Activated CD4-positive, alpha-beta T cell treated with anti-CD3 and anti-CD28 coated beads, Interleukin-2, amount 50 U/mL, for 16 hours (primary cell): ENCODE data around the gene BIN2.
"Not testable (repeated sequence)": the region's sequence is repeated elsewhere in the genome, so short reads cannot be mapped to it uniquely, and the experiment has no call there.

Source experiments
- DNase-seq: peaks from one replicate; pipeline ENCODE4 v3.0.0-alpha.2; 2020

The BIN2 gene

DNA sequence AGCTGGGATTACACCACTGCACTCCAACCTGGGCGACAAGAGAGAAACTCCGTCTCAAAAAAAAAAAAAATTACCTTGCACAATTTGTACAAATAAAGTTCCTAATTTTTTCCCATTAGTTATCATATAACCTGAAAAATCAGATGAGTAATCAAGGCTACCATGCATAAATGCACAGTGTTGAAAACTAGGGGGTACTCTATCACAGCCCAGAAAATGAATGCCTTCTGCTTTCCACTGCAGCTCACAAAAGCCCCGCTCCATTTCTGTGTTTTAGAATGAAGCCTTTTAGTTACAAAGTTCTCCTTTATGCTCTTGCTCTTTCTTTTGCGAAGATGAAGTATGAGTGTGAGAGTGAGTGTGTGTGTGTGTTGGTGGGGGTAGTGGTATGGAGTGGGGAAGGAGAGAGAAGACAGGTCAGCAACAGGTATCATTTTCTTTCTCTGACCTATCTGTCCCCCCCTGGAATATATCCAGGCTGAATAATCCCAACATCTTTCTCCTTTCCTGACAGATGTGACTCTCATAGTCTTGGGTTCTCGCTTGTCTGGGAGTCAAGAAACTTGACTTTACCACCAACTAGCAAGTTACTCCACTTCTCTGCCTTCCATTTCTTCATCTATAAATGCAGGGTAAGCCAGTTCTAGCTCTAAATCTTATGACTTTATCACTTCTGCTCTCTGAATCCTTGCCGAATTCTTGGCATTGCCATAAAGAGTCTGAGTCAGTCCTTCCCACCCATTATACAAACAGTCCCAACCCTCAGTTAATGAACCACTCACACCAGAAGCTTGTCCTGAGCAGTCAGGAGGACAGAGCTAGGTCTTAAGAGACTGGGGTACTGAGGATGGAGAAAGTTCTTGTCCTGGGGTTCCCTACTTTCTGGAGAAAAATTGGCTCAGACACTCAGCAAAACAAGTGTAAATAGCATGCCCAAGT is 16.1 kb downstream of the BIN2 start:
- DNase-seq, result no peak

DNA sequence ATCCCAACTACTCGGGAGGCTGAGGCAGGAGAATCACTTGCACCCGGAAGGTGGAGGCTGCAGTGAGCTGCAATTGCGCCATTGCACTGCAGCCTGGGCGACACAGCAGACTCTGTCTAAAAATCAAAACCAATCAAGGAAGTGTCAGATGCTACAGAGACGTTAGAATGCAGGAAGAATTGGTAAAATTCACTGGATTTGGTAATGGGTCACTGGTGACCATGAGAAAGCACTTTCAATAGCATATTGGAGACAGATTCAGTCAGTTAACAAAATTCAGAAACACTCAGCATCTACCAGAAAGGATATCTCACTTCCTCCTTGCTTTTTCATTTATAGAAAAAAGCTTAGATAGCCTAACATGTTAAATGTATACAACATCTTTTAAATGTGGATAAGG is 17.5 kb downstream of the BIN2 start:
- no peak for DNase-seq

DNA sequence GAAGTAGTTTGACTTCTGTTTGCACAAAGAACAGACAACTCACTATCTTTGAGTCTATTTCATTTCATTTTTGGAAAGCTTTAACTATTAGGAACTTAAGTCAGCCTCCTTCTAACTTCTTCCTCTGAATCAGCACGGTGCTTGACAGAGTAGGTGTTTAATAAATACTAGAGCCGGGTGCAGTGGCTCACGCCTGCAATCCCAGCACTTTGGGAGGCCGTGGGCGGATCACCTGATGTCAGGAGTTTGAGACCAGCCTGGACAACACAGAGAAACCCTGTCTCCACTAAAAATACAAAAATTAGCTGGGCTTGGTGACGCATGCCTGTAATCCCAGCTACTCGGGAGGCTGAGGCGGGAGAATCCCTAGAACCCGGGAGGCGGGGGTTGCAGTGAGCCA is 23.2 kb downstream of the BIN2 start:
- DNase-seq, result not testable (repeated sequence)

DNA sequence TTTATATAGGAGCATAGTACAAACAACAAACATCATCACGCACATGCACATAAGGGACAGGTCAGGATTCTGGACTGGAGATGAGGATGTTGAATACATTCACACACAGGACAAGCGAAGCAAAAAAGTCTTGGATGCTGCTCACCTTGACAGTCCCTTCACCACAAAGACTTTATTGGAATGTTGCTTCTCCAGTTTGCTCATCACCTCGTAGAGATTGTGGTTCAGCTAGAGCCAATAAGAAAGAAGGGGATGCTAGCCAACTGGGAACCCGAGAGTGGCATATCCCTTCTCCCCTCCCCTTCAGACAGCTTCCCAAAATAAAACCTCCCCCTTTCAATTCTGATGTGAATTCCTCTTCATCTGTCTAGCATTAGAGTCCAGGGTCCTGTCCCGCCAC is 28.3 kb downstream of the BIN2 start:
- DNase-seq, result no peak

DNA sequence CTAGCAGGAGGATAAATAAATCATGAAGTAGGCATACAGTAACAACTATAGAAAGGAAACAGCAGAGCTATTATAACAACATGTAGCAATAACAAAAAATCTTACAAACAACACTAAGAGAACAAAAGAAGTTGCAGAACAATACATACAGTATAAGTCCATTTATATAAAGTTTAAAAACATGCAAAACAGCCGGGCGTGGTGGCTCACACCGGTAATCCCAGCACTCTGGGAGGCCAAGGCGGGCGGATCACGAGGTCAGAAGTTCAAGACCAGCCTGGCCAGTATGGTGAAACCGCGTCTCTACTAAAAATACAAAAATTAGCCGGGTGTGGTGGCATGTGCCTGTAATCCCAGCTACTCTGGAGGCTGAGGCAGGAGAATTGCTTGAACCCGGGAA is 29.9 kb downstream of the BIN2 start:
- not testable (repeated sequence) for DNase-seq

DNA sequence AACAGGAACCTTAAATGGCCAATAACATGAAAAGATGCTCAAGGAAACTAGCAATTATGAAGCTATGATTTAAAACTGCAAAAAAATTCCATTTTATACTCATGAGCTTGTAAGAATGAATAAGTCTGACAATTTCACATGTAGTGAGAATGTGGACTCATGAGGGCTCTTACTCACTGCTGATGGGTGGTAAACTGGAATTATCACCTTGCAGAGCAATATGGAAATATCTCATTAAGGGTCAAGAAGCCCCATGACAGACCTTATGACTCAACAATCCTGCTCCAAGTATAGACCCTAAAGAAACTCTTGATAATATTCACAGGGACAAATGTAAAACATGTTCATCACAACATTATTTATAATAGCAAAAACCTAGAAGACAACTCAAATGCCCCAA is 30.3 kb downstream of the BIN2 start:
- no peak for DNase-seq

DNA sequence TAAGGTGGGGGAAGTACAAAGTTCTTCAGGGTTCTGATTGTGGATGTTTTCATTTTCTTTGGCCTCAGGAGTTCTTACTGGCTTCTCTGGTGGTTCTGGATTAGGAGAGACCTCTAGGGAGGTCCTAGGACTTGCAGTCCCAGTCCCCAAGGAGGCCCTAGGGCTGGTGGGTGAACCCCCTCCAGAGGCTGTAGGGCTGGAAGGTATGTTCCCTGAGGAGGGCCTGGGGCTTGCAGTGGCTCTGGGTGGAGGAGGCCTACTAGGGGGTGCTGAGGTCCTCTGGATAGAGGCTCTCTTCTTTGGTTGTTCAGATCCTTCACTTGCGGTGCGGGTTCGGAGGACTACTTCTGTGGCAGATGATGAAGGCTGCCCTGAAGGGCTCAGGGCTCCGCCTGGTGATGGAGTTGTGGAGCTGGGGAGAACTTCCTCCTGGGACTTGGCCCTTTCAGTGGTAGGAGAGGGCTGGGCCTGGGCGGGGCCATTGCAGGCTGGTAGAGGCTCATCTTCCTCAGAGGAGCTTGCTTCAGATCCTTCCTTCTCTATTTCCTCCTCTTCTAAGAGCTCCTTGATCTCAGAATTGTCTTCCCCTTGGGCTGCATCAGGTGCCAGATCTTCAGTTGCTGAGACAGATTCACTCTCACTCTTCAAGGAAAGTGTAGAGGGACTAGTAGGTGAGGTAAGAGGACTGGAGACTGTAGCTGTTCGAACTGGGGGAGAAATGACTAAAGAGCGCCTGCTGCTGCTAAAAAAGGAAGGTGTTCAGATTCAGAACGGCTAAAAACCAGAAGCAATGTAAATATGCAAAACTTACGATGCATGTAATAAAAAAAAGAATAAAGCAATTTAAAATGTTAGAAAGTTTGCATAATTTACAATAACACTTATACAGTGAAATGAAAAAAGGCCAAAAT is 32.1 kb downstream of the BIN2 start:
- DNase-seq, result not testable (repeated sequence)

DNA sequence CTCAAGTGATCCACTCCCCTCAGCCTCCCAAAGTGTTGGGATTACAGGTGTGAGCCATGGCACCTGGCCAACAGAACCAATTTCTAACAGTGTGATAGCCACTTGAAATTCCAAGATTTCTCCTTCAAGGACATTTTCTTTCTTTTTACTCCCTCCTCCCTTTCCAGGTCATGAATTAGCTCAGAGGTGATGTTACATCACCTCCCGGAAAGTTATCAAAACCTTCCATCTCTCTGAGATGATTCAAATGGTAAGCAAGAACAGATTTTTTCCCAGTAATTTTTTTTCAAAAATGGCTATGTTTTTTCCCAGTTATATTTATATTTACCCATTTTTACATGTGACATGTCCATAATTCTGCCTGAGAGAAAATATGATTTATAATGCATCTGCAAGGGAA is 38.1 kb downstream of the BIN2 start:
- DNase-seq, result no peak

DNA sequence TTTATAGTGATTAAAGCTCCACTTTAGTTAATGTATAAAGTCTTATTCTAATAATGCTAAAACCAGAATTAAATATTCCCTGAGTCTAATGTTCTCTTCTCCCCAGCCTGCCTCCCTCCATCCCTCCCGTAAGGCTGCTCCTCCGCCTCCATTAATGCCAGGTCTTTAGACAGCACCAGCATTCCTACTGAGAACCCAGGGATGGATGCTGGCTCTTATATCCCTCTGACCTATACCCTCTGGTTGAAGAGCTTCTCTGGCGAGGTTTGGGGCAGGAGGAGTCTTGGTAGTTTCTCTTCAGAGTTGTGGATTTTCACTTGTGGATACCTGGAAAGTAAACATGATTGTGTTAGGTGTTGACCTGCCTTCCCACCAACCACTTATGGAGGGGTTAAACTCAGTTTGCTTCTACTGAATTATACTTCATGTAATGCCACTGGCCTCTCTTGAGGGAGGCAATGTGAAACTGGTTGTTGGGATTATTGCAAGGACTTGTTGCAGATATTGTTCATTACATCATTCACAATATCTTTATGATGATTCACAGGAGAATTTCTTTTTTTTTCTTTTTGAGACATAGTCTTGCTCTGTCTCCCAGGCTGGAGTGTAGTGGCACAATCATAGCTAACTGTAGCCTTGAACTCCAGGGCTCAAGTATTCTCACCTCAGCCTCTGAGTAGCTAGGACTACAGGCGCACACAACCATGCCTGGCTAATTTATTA is 42.6 kb downstream of the BIN2 start:
- DNase-seq, result no peak

DNA sequence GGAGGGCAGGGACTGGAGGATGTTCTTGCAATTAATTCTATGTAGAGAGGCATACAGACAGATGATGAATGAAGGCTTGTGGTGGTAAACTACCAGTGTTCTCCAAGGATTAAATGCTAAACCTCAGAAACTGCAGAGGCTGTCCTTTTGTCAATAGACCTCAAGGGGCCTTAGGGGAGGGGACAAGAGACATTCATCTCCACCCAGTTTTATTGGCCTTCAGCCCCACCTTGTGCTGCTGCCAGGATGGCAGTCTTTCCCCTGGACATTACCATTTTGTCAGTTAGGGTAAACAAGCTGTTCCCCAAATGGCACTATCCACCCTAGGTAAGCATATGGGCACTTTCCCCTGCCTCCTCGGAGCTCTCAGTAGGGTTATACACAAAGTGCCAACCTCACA is 48.9 kb downstream of the BIN2 start:
- no peak for DNase-seq

DNA sequence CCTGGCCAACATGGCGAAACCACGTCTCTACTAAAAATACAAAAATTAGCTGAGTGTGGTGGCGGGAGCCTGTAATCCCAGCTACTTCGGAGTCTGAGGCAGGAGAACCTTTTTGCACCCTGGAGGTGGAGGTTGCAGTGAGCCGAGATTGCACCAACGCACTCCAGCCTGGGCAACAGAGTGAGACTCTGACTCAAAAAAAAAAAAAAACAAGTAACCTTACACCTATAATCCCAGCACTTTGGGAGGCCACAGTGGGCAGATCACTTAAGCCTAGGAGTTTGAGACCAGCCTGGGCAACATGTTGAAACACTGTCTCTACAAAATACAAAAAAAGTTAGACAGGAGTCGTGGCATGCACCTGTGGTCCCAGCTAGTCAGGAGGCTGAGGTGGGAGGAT is 51.2 kb downstream of the BIN2 start:
- DNase-seq, result not testable (repeated sequence)

DNA sequence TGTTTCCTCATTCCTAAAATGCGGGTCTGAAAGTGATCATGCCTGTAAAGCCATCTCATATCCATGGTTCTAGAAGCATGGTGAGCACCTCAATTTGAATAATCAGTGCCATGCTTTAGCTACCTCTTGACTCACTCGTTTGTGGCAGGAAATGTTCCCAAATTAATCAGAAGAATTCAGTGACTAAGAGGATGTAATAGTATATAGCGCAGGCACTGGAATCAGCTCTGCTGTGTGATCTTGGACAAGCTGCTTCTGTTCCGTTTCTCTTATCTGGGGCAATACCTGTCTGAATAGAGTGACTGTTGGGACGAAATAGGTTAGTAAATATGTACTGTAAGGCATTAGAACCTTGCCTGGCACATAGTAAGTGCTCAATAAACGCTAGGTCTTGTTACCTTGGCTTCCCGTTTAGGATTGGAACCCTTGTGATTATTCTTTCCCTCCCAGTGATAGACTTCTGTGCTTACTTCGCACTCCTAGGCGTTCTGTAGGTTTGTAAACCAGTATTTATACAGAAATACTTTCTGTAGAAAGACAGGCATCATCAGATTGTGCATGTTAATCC is 52.9 kb downstream of the BIN2 start:
- no peak for DNase-seq

DNA sequence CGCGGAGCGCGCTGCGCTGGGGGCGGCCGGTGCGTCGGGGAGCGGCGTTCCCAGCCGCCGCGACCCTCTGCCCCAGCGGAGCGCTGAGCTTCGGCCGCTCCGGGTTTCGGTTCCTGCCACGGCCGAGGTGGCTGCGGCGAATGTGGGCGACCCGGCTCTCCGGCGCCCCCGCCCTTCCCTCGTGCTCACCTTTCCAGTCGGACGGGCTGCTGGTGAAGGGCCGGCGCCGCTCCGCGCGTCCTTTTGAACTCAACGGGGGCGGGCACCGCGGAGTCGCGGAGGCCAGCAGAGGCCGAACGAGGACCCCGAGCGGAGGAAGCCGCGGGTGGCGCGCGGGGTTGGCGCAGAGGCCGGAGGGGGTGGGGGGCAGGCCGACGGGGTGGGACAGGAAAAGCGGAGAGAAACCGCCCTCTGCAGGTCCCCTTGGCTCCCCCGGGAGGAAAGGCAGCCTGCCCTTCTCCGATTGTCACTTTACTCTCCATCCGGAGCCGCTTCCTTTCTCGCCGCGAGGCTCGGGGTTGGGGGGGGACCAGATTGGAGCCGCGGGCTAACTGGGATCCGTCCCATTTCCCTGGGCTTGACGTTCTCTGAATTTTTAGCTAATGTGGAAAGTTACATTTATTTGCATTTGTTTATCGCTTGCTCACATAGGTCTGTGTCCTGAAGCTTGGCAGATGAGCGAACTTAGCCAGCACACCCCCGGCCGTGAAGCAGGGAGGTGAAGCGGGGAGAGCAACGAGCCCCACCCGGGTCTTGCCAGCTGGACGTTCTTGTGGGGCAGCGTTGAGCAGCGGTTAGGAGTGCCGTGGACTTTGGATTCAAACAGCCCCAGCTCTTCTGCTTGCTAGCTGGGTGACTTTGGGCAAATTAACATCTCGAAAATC is 53.7 kb downstream of the BIN2 start, which contains the start of gene SMAGP:
SMAGP (minus strand) TSS at position 349 of the 884 bp plus-strand sequence. CDS start 1,137 bp downstream, outside the sequence.
- peak; percentile 25 for DNase-seq

DNA sequence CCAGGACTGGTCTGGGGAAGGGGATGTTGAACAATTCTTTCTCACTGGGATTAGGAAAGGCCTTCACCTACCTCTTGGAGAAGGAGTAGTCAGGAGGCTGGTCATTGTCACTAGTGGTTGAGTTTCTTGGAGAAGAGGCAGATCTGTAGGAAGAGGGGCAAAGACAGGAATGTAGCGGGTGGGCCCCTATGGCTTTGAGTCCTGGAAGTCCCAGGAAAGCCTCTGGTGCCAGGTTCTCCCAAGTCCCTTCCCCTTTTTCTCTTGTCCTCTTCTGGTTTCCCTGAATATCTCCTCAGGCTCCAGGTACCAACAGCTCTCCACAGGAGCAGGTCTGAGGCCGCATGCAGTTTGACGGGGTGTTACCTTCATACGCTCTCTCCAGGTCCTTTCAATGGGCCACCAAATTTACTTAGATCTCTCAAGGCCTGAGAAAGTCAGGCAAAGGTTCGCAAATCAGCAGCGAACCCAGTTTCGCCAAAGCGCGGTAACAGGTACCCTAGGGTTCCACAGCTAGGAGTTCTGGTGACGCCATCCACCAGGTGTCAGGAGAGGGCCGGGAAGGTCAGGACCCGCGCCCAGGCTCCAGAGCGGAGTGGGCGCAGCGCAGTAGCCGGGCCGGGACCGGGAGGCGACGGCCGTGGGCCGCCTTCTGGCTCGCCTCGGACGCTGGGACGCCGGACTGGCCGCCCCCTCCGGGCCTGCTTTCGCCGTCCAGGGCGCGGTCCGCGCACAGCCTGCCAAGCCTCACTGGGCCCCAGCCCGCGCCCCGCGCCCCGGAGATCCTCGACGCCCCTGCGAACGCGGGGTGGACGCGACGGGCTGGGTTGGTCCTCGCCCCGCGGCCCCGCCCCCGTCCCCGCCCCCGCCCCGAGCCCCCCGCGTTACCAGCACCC is 54.6 kb downstream of the BIN2 start:
- DNase-seq, result peak; percentile 26

DNA sequence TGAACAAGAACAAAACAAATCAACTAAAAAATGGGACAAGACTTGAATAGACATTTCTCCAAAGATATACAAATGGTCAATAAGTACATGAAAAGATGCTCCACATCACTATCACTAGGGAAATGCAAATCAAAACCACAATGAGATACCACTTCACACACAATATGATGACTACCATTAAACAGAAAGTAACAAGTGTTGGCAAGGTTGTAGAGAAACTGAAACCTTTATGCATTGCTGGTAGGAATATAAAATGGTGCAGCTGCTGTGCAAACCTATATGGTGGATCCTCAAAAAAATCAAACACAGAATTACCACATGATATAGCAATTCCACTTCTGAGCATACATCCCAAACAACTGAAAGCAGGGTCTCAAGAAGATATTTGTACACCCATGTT is 59.0 kb downstream of the BIN2 start:
- peak; percentile 35 for DNase-seq

DNA sequence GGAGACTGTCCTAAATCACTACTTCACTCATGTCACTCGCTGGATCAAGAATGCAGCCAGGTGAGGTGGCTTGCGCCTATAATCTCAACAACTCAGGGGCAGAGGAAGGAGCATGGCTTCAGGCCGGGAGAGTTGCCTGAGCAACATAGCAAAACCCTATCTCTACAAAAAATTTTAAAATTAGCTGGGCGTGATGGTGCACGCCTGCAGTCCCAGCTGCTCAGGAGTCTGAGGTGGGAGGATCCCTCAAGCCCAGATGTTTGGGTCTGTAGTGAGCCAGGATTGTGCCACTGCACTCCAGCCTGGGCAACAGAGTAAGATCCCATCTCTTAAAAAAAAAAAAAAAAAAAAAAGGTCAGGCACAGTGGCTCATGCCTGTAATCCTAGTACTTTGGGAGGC is 59.7 kb downstream of the BIN2 start:
- DNase-seq, result no peak

DNA sequence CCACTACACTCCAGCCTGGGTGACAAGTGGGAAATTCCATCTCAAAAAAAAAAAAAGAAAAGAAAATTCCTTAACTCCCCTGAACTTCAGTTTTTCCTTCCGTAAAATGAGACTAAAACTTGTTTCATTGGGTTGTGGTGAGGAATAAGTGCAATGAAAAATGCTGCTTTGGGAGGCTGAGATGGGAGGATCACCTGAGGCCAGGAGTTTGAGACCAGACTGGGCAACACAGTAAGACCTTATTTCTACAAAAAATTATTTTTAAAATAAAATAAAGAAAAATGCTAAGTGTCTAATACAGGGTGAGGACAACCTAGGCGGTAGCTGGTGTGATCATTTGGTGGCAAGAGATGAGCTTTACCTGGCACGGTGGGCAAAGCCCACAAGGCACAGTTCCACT is 60.6 kb downstream of the BIN2 start:
- DNase-seq, result no peak

DNA sequence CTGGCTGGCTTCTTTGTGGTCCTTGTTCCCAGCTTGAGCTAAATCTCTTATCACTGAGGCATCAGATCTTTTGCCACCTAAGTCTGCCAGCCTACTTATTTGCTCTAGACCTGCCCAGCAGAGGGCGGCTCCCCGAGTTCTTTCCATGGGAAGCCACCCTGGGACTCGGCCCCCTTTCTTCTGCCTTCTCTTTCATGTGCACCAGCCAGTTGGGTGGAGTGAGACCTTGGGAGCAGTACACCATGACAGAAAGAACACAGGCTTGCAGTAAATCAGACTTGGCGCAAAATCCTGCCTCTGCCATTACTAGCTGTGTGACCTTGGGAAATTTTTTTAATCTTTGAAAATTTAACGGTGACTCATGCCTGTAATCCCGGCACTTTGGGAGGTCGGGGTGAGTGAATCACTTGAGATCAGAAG is 61.2 kb downstream of the BIN2 start:
- DNase-seq, result no peak

DNA sequence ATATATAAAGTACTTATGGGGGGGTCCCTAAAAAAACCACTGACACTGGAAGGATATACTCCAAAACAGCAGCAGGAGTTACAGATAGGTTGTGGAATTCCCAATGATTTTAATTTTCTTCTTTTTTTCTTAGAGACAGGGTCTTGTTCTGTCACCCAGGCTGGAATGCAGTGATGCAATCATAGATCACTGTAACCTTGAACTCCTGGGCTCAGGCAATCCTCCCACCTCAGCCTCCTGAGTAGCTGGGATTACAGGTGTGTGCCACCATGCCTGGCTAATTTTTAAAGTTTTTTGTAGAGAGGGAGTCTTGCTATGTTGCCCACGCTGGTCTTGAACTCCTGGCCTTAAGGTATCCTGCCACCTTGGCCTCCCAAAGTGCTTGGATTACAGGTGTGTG is 64.4 kb downstream of the BIN2 start:
- not testable (repeated sequence) for DNase-seq

DNA sequence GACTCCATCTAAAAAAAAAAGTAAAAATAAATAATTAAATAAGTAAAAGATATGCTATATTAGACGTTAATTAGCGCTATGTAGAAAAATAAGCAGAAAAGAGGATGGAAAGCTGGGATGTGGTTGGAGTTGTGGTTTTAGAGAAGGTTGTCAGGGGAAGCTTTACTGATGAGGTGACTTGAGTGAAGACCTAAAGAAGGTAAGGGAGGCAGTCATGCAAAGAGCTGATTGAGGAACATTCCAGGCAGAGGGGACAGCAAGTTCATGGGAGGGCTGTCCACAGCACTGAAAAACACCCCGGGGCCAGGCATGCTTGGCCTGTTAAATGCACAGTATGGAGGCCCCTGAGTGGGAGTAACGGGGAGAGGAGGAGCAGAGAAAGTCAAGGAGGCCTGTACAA is 69.4 kb downstream of the BIN2 start:
- DNase-seq, result no peak
